WERI-Rb-1 (cell line): ENCODE results near the gene KDM2B.

Experiments
- DNase-seq: peaks from one replicate; pipeline ENCODE4 v3.0.0-alpha.2; 2020
- H3K27ac ChIP-seq: fragments of 250-450 bp; sonication (Bioruptor Pico); 2 replicates; pipeline ENCODE4 v1.5.1; 2020; ENCODE audit warnings: mild to moderate bottlenecking, moderate library complexity
- H3K27me3 ChIP-seq: fragments of 250-450 bp; sonication (Bioruptor Pico); 2 replicates; pipeline ENCODE4 v1.5.1; 2021; ENCODE audit warnings: mild to moderate bottlenecking, low read depth, moderate library complexity; ENCODE audit not compliant: insufficient read depth, severe bottlenecking
- H3K36me3 ChIP-seq: fragments of 250-450 bp; sonication (Bioruptor Pico); 2 replicates; pipeline ENCODE4 v1.5.1; 2020; ENCODE audit warnings: mild to moderate bottlenecking, moderate library complexity
- H3K4me3 ChIP-seq: 2 replicates; pipeline ENCODE4 v1.5.1; 2011; ENCODE audit warnings: low read depth, mild to moderate bottlenecking, control low read depth, low read length
- H3K9me3 ChIP-seq: fragments of 250-450 bp; sonication (Bioruptor Pico); 2 replicates; pipeline ENCODE4 v1.5.1; 2021; ENCODE audit warnings: mild to moderate bottlenecking, moderate library complexity; ENCODE audit not compliant: severe bottlenecking
- TF ChIP-seq, protein P1 (sequence below): IDR thresholded peaks from 2 replicates; pipeline ENCODE4 v1.5.1; 2011; ENCODE audit warnings: low read depth, mild to moderate bottlenecking, control low read depth, inconsistent platforms, low read length

Gene KDM2B

GRCh38 chr12:121511916-121512315 lies 68.9 kb downstream of the KDM2B start:
- H3K36me3 ChIP-seq = peaks cover 27% of the 10 kb centered on the region
- TF ChIP-seq, protein P1, sequence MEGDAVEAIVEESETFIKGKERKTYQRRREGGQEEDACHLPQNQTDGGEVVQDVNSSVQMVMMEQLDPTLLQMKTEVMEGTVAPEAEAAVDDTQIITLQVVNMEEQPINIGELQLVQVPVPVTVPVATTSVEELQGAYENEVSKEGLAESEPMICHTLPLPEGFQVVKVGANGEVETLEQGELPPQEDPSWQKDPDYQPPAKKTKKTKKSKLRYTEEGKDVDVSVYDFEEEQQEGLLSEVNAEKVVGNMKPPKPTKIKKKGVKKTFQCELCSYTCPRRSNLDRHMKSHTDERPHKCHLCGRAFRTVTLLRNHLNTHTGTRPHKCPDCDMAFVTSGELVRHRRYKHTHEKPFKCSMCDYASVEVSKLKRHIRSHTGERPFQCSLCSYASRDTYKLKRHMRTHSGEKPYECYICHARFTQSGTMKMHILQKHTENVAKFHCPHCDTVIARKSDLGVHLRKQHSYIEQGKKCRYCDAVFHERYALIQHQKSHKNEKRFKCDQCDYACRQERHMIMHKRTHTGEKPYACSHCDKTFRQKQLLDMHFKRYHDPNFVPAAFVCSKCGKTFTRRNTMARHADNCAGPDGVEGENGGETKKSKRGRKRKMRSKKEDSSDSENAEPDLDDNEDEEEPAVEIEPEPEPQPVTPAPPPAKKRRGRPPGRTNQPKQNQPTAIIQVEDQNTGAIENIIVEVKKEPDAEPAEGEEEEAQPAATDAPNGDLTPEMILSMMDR = no peak
- no peak overlapping the region for H3K27ac ChIP-seq
- H3K27me3 ChIP-seq = no peaks in the 10 kb centered on the region
- no peak for DNase-seq
- H3K9me3 ChIP-seq = no peaks in the 10 kb centered on the region
- no peak overlapping the region for H3K4me3 ChIP-seq

DNA sequence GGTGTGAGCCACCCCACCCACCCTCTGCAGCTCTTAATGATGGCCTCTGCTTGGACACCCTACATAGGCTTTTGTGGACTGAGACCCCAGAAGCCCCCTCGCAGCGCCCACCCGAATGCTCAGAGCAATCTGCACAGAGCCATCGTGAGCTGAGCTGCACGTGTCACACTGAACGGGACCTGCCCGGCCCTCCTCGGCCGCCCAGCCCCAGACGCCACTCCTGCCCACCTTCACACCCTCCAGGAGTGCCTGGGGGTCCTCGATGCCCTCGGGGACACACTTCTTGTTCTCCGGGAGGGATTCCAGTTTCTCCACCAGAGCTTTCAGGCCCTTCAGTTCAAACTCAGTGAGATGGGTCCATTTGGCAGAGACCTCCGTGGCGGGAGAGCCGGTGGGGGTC lies 71.5 kb downstream of the KDM2B start:
- peaks cover 25% of the 10 kb centered on the region for H3K36me3 ChIP-seq
- TF ChIP-seq, protein P1 = no peak
- H3K27me3 ChIP-seq = no peaks in the 10 kb centered on the region
- H3K9me3 ChIP-seq = no peaks in the 10 kb centered on the region
- H3K4me3 ChIP-seq = no peak overlapping the region
- no peak overlapping the region for H3K27ac ChIP-seq
- no peak for DNase-seq

DNA sequence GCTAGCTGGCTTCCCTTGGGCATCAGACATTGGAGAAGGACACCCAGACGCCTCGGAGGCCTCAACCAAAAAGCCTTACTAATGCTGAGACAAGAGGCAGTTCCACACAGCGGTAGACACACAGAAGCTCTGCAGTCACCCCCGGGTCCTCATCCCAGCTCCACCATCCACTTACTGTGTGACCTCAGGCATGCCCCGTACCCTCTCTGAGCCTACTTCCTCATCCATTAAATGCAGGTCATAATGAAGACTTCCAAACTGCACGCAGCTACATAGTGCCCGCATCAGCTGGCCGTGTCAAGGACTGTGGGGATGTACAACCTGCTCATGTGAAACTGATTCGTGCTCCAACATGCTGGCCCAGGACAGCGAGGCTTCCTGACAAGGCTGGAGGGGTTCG lies 72.3 kb downstream of the KDM2B start:
- peaks cover 25% of the 10 kb centered on the region for H3K36me3 ChIP-seq
- TF ChIP-seq, protein P1 = no peak
- no peak overlapping the region for H3K27ac ChIP-seq
- no peaks in the 10 kb centered on the region for H3K9me3 ChIP-seq
- H3K27me3 ChIP-seq = no peaks in the 10 kb centered on the region
- no peak overlapping the region for H3K4me3 ChIP-seq
- no peak for DNase-seq

DNA sequence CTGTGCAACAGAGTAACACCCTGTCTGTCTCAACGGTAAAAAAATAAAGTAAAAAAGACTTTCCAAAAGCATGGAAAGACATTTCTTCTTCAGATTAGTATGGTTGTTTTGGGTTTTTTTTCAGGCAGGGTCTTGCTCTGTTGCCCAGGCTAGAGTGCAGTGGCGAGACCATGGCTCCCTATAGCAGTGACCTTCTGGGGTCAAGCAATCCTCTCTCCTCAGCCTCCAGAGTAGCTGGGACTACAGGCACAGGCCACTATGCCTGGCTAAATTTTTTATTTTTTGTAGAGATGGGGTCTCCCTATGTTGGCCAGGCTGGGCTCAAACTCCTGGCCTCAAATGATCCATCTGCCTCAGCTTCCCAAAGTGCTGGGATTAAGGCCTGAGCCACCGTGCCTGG lies 72.8 kb downstream of the KDM2B start:
- H3K9me3 ChIP-seq = no peaks in the 10 kb centered on the region
- peaks cover 22% of the 10 kb centered on the region for H3K36me3 ChIP-seq
- no peak overlapping the region for H3K4me3 ChIP-seq
- no peaks in the 10 kb centered on the region for H3K27me3 ChIP-seq
- H3K27ac ChIP-seq = no peak overlapping the region
- DNase-seq = no peak
- TF ChIP-seq, protein P1 = no peak

DNA sequence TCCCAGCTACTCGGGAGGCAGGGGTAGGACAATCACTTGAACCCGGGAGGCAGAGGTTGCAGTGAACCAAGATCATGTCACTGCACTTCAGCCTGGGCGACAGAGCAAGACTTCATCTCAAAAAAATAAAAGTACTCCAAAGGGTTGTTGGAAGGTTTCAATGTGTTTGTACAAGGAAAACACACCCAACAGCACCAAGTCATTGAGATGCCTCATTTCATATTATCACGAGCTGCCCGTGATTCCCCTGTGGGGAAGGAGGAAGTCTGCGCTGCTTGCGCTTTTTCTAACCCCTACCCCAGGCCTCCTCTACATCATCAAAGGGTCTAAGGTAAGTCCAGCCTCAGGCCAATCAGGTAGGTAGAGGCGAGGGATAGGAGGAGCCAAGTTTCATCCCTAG lies 73.6 kb downstream of the KDM2B start:
- TF ChIP-seq, protein P1 = no peak
- no peak overlapping the region for H3K27ac ChIP-seq
- no peak for DNase-seq
- H3K9me3 ChIP-seq = no peaks in the 10 kb centered on the region
- H3K4me3 ChIP-seq = no peak overlapping the region
- peaks cover 19% of the 10 kb centered on the region for H3K36me3 ChIP-seq
- H3K27me3 ChIP-seq = no peaks in the 10 kb centered on the region

DNA sequence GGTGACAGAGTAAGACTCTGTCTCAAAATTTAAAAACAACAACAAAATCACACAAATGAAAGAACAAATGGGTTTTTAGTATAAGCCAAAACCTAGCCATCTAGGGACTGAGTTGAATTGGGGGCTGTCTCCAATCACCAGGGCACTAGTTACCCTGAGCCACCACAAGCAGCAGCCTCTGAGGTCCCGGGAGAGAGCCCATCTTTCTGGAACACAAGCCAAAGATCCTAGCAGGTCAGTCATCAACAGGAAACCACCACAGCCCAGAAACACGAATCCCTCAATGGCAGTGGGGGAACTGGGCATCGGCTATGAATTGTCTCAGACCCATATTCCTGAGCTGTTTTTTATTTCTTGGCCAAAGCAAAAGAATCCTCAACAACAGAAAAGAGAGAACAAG lies 75.3 kb downstream of the KDM2B start:
- no peak for DNase-seq
- no peak overlapping the region for H3K4me3 ChIP-seq
- H3K27me3 ChIP-seq = no peaks in the 10 kb centered on the region
- TF ChIP-seq, protein P1 = no peak
- peaks cover 24% of the 10 kb centered on the region for H3K36me3 ChIP-seq
- no peaks in the 10 kb centered on the region for H3K9me3 ChIP-seq
- no peak overlapping the region for H3K27ac ChIP-seq
